22Rv1 (cell line): ENCODE data around the gene RAB3C.
"Not testable (repeated sequence)": the region's sequence is repeated elsewhere in the genome, so short reads cannot be mapped to it uniquely, and the experiment has no call there.

Experiments
- H3K27ac ChIP-seq: fragments of 450-650 bp; 2 replicates; pipeline ENCODE4 v1.5.1; 2017
- CTCF ChIP-seq: fragments of 450-650 bp; IDR thresholded peaks from 2 replicates; pipeline ENCODE4 v1.5.1; 2017; ENCODE audit warnings: mild to moderate bottlenecking
- ZFX ChIP-seq: fragments of 450-650 bp; IDR thresholded peaks from 2 replicates; pipeline ENCODE4 v1.6.1; 2017; ENCODE audit warnings: antibody characterized with exemption, borderline replicate concordance

The RAB3C gene

DNA sequence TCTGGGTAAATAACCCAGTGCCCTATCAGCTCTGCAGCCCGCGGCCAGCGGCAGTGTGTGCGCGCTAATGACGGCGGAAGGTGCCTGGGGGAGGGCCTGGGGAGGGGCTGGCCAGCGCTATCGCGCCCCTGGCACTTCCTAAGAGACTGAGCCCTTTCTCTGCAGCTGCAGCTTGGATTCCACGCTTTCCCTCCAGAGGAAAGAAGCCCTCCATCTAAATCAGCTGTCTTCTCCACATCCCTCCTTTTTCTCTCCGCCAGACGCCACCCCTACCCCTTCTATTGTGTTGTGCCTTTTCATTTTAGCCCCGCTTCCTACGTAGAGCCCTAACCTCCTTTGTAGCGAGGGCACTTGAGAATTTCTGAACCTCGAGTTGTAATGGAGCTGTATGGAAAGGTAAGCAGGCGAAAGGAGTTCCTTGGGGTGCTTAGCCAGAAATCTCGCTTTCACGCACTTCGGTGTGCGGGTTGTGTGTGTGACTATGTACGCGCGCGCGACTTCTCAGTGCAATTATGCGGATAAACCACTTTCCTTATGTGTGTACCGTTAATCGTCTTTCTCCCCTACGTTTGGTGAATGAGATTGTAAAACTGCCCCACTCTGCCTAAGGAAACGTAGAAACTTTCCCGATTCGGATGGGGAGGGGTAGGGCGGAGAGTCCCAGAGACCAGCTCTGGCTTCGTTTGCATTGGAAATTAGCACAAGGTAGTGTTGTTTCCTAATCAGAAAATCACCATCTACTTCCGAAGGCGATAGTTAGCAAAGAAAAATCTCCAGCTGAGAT lies 664 bp upstream of the RAB3C start:
- TF ChIP-seq CTCF (no peak), ZFX (no peak)
- no peak overlapping the region for H3K27ac ChIP-seq

DNA sequence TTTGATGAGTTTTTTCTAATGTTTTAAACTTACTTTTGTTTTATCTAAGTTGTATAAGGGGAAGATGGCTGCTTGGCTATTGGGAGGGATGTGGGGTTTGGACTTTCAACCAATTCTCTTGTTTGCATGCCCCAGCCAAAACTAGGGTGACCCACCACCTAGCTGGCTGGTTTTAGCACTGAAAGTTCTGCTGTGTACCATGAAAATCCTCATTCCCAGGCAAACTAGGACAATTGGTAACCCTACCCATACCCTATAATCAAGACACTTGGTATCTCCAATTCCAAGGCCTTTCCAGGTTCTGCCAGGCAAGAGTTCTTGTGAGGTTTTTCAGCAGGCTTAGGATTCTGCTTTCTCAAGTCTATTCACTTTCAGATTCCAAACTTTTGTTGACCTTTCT lies 13.1 kb downstream of the RAB3C start:
- H3K27ac ChIP-seq = no peak overlapping the region
- TF ChIP-seq ZFX (no peak), CTCF (no peak)

DNA sequence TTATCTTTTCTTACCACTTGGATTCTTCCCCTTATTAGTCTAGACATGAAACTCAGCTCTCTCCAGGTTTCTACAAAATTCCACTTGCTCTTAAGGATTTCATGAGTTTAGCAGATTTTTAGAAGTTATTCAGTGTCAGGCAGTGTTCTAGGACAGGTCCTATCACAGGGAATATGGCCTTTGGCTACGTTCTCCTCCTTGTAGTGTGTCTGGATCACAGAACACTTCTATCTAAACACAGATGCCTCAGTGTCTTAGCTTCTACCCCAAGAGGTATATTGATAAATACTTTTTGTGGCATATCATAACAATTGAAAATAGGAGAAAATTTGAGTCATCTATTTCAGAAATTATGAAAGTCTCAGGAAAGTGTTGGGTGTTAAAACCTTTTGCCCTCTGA lies 15.6 kb downstream of the RAB3C start:
- no peak overlapping the region for H3K27ac ChIP-seq
- TF ChIP-seq ZFX (no peak), CTCF (no peak)

- TF ChIP-seq ZFX = no peak
- no peak for TF ChIP-seq CTCF
- H3K27ac ChIP-seq = no peak overlapping the region
These were observed 16.3 kb downstream of the RAB3C start for GRCh38 chr5:58599217-58599616.

DNA sequence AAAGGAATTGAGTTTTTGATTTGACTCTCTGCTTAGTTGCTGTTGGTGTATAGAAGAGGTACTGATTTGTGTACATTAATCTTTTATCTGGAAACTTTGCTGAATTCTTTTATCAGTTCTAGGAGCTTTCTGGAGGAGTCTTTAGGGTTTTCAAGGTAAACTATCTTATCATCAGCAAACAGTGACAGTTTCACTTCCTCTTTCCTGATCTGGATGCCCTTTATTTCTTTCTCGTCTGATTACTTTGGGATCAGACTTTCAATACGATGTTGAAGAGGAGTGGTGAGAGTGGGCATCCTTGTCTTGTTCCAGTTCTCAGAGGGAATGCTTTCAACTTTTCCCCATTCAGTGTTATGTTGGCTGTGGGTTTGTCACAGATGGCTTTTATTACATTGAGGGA lies 17.7 kb downstream of the RAB3C start:
- H3K27ac ChIP-seq = not testable (repeated sequence)

- not testable (repeated sequence) for H3K27ac ChIP-seq
These were observed 20.0 kb downstream of the RAB3C start for GRCh38 chr5:58602889-58603288.

DNA sequence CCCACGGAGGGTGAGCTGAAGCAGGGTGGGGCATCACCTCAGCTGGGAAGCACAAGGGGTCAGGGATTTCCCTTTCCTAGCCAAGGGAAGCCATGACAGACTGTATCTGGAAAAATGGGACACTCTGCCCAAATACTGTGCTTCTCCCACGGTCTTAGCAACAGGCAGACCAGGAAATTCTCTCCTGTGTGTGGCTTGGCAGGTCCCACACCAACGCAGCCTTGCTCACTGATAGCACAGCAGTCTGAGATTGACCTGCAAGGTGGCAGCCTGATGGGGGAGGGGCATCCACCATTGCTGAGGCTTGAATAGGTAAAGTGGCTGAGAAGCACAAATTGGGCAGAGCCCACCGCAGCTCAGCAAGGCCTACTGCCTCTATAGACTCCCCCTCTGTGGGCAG lies 23.2 kb downstream of the RAB3C start:
- H3K27ac ChIP-seq = no peak overlapping the region
- TF ChIP-seq CTCF (no peak), ZFX (no peak)

GRCh38 chr5:58615972-58616371 lies 33.1 kb downstream of the RAB3C start:
- no peak overlapping the region for H3K27ac ChIP-seq
- TF ChIP-seq CTCF = no peak
- no peak for TF ChIP-seq ZFX
